Fibroblast of lung (primary cell): Measurements from ENCODE around the gene LGR4.

ENCODE experiments used
- EZH2 ChIP-seq: IDR thresholded peaks from 2 replicates; pipeline ENCODE4 v1.5.1; 2012; ENCODE audit warnings: low read length, control low read depth, mild to moderate bottlenecking; ENCODE audit errors: missing control alignments
- TF ChIP-seq, protein P1 (sequence below), 2 donors: IDR thresholded peaks in 1 of 2; conservative IDR thresholded peaks in 1 of 2; 1 replicate in 1 of 2; 2 replicates in 1 of 2; pipeline ENCODE4 v1.5.1; 2011 to 2012; ENCODE audit warnings: low read length in 2 of 2, control low read depth in 1 of 2, inconsistent platforms in 1 of 2, low read depth in 1 of 2, mild to moderate bottlenecking in 1 of 2

DNA sequence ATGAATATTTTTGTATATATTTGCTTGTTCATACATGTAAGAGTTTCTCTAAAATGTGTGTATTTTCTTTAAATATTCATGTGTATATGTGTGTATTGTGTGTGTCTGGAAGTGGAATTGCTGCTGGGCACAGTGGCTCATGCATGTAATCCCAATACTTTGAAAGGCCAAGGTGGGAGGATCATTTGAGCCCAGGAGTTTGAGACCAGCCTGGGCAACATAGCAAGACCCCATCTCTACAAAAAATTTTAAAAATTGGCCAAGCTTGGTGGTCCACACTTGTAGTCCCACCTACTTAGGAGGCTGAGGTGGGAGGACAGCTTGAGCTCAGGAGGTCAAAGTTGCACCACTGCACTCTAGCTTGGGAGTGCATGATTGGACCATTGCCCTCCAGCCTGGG lies 4.7 kb upstream of the LGR4 start:
- TF ChIP-seq, protein P1, sequence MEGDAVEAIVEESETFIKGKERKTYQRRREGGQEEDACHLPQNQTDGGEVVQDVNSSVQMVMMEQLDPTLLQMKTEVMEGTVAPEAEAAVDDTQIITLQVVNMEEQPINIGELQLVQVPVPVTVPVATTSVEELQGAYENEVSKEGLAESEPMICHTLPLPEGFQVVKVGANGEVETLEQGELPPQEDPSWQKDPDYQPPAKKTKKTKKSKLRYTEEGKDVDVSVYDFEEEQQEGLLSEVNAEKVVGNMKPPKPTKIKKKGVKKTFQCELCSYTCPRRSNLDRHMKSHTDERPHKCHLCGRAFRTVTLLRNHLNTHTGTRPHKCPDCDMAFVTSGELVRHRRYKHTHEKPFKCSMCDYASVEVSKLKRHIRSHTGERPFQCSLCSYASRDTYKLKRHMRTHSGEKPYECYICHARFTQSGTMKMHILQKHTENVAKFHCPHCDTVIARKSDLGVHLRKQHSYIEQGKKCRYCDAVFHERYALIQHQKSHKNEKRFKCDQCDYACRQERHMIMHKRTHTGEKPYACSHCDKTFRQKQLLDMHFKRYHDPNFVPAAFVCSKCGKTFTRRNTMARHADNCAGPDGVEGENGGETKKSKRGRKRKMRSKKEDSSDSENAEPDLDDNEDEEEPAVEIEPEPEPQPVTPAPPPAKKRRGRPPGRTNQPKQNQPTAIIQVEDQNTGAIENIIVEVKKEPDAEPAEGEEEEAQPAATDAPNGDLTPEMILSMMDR (conservative IDR thresholded peaks at IDR 0.05 in 1 of 2, IDR thresholded peaks at IDR 0.05 in 1 of 2; ENCODE audit: low read depth in 1 of 2, low read length in 2 of 2): no peak
- no peak for TF ChIP-seq EZH2
